T-helper 1 cell (primary cell): Measurements from ENCODE around the gene WLS.

Experiments
- DNase-seq, 5 donors: peaks; one replicate each; pipeline ENCODE4 v3.0.0-alpha.2; 2012 to 2020

WLS gene

DNA sequence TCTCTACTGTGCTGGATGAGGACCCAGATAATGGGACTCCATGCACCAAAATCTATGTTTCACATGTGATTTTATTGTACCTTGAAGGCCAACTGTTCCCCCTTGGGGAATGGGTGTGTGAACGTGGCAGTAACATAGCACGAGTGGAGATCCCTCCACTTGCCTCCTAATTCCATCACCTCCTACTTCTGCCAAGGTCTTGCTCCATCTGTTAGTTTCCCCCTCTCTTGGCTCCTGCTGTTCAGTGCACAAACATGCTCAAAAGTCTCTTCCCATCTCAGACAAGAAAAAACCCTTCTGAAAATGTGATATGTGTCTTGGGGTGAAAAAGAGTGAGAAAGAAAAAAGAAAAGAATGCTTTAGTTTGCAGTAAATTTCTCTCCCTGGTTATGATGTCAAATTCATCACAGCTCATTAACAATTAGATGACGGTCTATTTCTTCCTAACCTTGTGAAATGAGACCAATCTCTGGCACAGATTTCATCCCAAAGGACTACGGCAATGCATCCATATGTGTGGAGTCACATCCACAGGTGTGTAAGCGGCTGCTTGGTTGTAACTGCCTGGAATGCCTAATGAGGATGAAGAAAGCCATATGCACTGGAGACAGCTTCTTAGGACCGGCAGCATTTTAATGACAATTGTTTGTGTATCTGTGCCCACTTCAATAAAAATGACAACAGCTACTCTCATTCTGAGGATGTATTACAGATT, 102.6 kb downstream of the WLS start:
- DNase-seq: no peak

DNA sequence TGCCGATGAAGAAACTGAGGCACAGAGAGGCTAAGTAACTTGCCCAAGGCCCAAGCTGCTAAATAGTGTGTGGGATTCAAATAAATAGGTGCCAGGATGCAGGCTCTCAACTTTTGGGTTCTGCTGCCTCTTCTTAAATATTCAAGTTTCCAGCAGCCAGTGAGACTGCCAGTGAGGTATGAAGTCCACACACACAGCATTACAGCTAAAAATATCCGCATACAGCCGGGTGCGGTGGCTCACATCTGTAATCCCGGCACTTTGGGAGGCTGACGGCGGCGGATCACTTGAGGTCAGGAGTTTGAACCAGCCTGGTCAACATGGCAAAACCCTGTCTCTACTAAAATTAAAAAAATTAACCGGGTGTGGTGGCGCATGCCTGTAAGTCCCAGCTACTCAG, 103.5 kb downstream of the WLS start:
- no peak for DNase-seq

DNA sequence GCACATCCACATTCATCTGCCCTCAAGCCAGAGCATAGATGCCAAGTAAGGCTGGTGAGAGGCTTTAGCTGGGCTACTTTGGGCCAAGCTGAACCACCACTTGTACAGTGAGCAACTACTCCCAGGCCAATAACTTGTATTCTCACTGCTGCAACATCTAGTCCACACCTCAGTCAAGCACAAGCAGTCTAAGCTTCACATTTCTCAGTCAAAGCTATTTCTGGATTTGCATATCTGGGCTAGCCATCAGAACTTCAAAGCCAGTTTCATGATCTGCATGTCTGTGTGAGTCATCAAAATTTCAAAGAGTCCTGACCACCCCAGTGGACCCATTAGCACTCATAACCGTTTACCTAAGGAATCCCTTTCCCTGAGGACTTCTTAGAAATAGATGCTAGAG, 104.2 kb downstream of the WLS start:
- DNase-seq: no peak

GRCh38 chr1:68121536-68121935, 110.8 kb downstream of the WLS start:
- DNase-seq: no peak

- peak in 2 of 5 donors; percentile 8 to 45 for DNase-seq
These were observed 112.1 kb downstream of the WLS start for GRCh38 chr1:68120136-68120791.

- no peak for DNase-seq
These were observed 112.9 kb downstream of the WLS start for GRCh38 chr1:68119445-68119844.

- no peak for DNase-seq
These were observed 114.9 kb downstream of the WLS start for GRCh38 chr1:68117416-68117815.

DNA sequence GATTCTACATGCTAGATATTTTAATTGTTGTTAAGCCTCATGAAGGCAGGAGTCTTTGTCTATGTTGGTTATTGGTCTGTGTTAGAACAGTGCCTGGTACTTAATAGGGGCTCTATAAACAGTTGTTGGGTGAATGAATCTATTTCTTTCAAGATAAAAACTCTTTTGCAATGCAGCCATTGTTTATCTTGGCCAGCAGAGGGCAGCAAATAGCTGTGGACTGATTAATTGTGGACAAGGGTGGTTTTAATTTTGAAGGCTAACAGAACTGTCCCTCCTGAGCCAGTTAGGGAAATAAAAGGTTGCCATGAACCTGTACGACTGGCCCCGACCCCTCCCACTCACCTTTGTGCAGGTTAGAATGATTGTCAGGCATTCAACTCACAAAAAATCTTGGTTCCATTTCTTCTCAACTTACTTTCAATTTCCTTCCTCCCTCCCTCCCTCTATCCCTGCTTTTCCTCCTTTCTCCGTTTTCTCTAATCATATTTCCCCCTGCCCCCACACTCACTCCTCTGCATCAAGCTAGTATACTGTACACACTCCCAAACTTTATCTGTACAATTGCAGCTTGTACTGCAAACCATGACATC, 115.6 kb downstream of the WLS start:
- peak in 3 of 5 donors; percentile 10 to 23 (median 15) for DNase-seq

DNA sequence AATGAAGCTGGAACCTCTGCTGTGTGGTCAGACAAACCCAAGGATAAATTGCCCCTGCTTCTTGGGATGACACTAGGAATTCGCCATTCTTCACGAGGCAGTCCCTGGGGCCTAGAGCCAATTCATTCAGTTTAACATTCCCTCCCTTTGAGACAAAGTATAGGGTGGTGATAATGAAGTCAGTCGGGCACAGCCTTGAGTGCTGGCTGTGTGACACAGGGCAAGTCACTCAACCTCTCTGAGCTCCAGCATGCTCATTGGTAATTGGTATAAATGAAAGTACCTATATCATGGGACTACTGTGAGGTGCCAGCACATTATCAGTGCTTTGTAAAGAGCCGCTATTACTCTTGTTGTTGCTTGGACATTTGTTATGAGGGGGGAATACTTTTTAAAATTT, 117.0 kb downstream of the WLS start:
- DNase-seq: no peak

- no peak for DNase-seq
These were observed 118.4 kb downstream of the WLS start for GRCh38 chr1:68113966-68114365.

GRCh38 chr1:68112835-68113243, 119.5 kb downstream of the WLS start:
- no peak for DNase-seq

DNA sequence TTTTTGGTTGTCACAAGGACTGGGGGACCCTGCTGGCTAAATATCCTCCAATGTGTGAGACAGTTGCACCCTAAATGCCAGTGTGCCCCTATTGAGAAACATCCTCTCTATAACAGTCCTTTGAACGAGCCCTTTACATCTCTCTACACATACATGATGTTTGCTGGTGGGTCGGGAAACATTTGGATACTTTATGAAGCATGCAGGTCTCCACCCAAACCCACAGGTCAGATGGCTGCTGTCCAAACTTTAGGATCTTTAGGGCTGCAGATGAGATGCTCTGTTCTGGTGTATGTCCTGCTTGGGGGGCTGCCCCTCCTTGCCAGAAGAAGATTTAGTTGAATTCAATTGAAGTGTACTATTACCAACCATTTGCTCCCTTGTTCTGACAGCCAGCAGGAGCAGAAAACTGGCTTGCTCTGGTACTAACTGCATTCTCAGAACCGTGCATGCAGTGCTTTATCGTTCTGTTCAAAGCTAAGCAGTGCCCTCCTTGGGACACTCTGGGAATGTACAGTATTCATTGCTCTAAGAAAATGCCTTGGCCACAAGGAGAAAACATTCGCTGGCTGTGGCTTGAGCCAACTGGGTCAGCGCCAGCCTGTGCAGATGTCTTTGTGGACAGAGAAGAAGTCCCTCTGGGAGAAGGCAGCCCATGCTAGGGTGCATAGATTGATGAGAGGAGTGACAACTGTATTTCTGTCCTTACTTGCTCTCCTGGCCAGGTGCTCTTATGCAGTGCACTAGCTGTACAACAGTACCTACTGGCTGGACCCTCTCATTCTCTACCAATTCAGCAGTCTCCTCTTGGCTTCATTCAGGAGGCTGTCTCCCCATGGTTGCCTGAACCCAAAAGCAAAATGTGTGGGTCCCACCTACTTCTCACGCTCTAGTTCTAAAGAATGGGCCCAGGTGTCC, 120.5 kb downstream of the WLS start:
- no peak for DNase-seq

DNA sequence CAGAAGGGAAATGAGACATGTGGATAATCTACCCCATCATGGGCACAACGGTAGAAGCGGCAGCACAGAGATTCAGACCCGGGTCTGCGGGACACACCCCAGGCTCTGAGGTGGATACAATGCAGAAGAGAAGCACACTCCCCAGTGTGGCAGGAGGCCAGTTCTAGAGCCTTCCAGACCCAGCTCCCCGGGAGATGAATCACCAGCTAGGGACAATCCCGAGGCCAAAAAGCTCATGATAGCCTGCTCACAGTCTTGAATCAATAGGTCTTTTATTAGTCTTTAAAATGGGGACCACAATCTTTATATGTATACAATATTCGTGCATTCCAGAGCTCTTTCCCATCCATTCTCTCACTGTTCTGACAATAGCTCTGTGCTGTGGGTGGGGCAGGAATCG, 124.6 kb downstream of the WLS start:
- no peak for DNase-seq

- no peak for DNase-seq
These were observed 128.3 kb downstream of the WLS start for GRCh38 chr1:68103884-68104554.

DNA sequence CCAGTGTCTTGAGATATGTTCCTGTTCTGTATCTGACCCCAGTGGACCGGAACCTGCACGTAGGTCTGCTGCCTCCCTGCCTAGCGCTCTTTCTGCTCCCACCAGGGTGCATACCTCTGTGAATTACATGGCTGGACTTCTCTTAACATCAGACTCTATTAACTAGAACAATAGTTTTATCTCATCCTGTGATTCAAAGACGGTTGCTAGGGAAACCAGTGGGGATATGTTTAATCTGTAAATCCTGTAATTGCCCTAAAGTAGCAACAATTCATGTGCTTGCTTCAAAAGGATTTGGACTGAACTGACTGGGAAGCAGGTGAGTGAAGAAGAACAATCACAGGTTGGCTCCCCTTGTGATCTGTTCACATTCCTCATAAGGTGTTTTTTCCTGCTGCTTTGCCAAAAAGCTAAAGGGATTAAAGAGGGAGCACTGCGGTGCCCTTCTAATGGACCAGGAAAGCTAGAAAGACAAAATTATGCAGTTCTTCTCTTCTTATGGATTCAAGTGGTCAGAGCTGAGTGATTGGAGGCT, 129.2 kb downstream of the WLS start:
- DNase-seq: no peak

DNA sequence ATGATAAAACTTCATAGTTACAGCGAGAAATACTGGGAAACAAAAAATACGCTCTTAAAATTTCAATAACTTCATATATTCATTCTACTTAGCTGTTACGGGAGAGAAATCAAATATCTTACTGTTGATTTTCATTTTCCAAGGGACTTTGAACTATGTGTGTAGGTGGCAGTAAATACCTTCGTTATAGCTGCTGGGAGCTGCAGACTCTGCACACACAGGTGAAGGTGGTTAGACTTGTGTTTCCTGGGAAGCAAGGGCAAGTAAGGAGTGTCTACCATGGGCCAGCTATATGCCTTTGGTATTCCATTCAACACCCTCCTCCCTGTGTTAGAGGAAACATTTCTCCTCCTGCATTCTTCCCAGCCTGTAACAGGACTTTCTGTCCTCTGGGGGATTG, 130.5 kb downstream of the WLS start:
- DNase-seq: no peak

- DNase-seq: no peak
These were observed 131.8 kb downstream of the WLS start for GRCh38 chr1:68100571-68100970.

- no peak for DNase-seq
These were observed 138.6 kb downstream of the WLS start for GRCh38 chr1:68093737-68094136.

DNA sequence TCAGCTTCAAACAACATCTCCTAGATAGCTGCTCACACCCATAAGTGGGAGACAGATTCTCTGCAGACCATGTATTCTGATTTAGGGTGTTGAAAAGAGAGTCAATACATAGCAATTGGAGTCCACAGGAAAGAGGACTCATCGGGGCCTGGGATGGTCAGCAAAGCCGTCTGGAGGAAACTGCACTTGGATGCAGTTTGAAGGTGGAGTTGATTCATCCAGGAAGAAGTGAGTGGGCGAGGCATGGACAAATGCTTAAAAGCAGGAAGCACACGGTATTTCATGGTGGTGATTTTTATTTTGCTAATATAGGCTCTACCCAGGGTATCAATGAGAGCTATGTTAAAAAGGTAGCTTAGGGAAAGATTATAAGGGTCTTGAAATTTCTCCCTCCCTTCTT, 145.1 kb downstream of the WLS start:
- no peak for DNase-seq

- DNase-seq: no peak
These were observed 146.6 kb downstream of the WLS start for GRCh38 chr1:68085752-68086151.

DNA sequence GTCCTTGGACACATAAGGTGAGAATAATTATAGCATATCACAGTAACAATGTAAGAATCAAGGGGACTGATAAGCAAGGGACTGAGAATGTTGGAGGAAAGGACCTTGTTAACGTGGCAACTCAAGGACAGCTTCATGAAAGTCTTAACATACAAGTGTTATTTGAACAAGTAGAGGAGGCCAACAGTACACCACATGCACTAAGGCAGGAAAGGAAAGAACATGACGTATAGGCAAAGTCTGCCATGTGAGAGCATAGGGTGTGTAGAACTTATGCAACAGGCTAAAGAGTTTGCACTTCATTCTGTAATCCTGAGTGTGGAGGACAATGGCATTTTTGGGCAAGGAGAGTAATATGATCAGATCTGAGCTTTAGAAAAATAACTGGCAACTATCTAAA, 148.6 kb downstream of the WLS start:
- DNase-seq: no peak

- no peak for DNase-seq
These were observed 150.5 kb downstream of the WLS start for GRCh38 chr1:68081775-68082283.
